M059J (cell line): ENCODE results near the gene ZNF444. TPM values are rescaled to one million over a fixed set of nuclear protein-coding genes. Genes with fewer than 3 reads are reported as not detected.
"Not testable (repeated sequence)": the region's sequence is repeated elsewhere in the genome, so short reads cannot be mapped to it uniquely, and the experiment has no call there.

Experiments
- DNase-seq: peaks from one replicate; pipeline ENCODE4 v3.0.0-alpha.2; 2012; ENCODE audit warnings: low read depth
- total RNA-seq: library from RNA; depleted of rRNA; stranded (reverse); fragments of >200 nt; shearing (Covaris generic); gene quantifications from 2 replicates; pipeline ENCODE4 v1.2.3, GENCODE V29; 2014; rRNA removed

The ZNF444 gene
- total RNA-seq, 1 experiment from 2014 or later: 21.2 TPM

GRCh38 chr19:56176310-56176709 is 35.2 kb downstream of the ZNF444 start:
- DNase-seq: not testable (repeated sequence)

- no peak for DNase-seq
Measured at GRCh38 chr19:56176881-56177280, 35.8 kb downstream of the ZNF444 start.

- DNase-seq: no peak
Measured at GRCh38 chr19:56177564-56178243, 36.6 kb downstream of the ZNF444 start.

GRCh38 chr19:56189785-56190184 is 48.7 kb downstream of the ZNF444 start:
- no peak for DNase-seq

- no peak for DNase-seq
Measured at GRCh38 chr19:56191115-56191514, 50.0 kb downstream of the ZNF444 start.

- DNase-seq: no peak
Measured at GRCh38 chr19:56191711-56192110, 50.6 kb downstream of the ZNF444 start.

- no peak for DNase-seq
Measured at GRCh38 chr19:56193981-56194640, 53.0 kb downstream of the ZNF444 start.

- DNase-seq: not testable (repeated sequence)
Measured at GRCh38 chr19:56197646-56198045, 56.6 kb downstream of the ZNF444 start, which contains the start of gene ZSCAN5B. TSS of gene ZSCAN5B (minus strand) at chr19:56197783. CDS start at chr19:56193052, 4,731 bp downstream.

- no peak for DNase-seq
Measured at GRCh38 chr19:56199687-56200086, 58.6 kb downstream of the ZNF444 start.

- DNase-seq: no peak
Measured at GRCh38 chr19:56201973-56202372, 60.9 kb downstream of the ZNF444 start, which contains the start of gene ZSCAN5C. TSS of gene ZSCAN5C (plus strand) at chr19:56202273. CDS start at chr19:56205914, 3,641 bp downstream.

GRCh38 chr19:56207581-56207980 is 66.5 kb downstream of the ZNF444 start:
- DNase-seq: not testable (repeated sequence)

- no peak for DNase-seq
Measured at GRCh38 chr19:56209091-56209490, 68.0 kb downstream of the ZNF444 start.

GRCh38 chr19:56210036-56210435 is 68.9 kb downstream of the ZNF444 start:
- not testable (repeated sequence) for DNase-seq

Other genes with a start within 250 kb of the ZNF444 start
- not detected in 2 replicates for gene NLRP13, start 209.0 kb upstream of the ZNF444 start, total RNA-seq
- gene NLRP8, start 193.5 kb upstream of the ZNF444 start, total RNA-seq: not detected in 2 replicates
- not detected in 2 replicates for gene NLRP5, start 154.5 kb upstream of the ZNF444 start, total RNA-seq
- gene ZNF787, start 20.0 kb upstream of the ZNF444 start, total RNA-seq: 3.7 and 15.5 TPM in 2 replicates
- gene GALP, start 34.7 kb downstream of the ZNF444 start, total RNA-seq: not detected in 2 replicates
- gene ZSCAN5B, start 56.5 kb downstream of the ZNF444 start, total RNA-seq: not detected in 2 replicates
- not detected in 2 replicates for gene ZSCAN5C, start 61.0 kb downstream of the ZNF444 start, total RNA-seq
- gene EDDM13, start 131.5 kb downstream of the ZNF444 start, total RNA-seq: not detected in 2 replicates
- gene ZSCAN5A, start 173.6 kb downstream of the ZNF444 start, total RNA-seq: 6.3 and 9.4 TPM in 2 replicates